SK-N-SH (cell line): Measurements from ENCODE around the gene FAM50B.

ENCODE experiments used
- GATA2 ChIP-seq: sonication (generic); formaldehyde crosslinking; IDR thresholded peaks from 2 replicates; pipeline ENCODE4 v1.5.0; 2020; ENCODE audit warnings: mild to moderate bottlenecking, missing genetic modification reagents
- POLR2AphosphoS5 ChIP-seq: IDR thresholded peaks from 2 replicates; pipeline ENCODE4 v1.6.1; 2012; ENCODE audit warnings: low read depth, low read length
- RXRA ChIP-seq: IDR thresholded peaks from 2 replicates; pipeline ENCODE4 v1.4.0; 2012; ENCODE audit warnings: low read depth, mild to moderate bottlenecking, borderline replicate concordance
- TAF1 ChIP-seq: IDR thresholded peaks from 2 replicates; pipeline ENCODE4 v1.6.1; 2012; ENCODE audit warnings: low read depth, mild to moderate bottlenecking, low read length, moderate library complexity, borderline replicate concordance
- YY1 ChIP-seq: IDR thresholded peaks from 2 replicates; pipeline ENCODE4 v1.4.0; 2012; ENCODE audit warnings: low read depth, mild to moderate bottlenecking
- TF ChIP-seq, protein P1 (sequence below): fragments of 200-600 bp; sonication (generic); IDR thresholded peaks from 2 replicates; pipeline ENCODE4 v1.6.1; 2017; ENCODE audit warnings: antibody characterized with exemption, mild to moderate bottlenecking, moderate library complexity
- TF ChIP-seq, protein P2 (sequence below): IDR thresholded peaks from 2 replicates; pipeline ENCODE4 v1.4.0; 2012; ENCODE audit warnings: low read depth, borderline replicate concordance

DNA sequence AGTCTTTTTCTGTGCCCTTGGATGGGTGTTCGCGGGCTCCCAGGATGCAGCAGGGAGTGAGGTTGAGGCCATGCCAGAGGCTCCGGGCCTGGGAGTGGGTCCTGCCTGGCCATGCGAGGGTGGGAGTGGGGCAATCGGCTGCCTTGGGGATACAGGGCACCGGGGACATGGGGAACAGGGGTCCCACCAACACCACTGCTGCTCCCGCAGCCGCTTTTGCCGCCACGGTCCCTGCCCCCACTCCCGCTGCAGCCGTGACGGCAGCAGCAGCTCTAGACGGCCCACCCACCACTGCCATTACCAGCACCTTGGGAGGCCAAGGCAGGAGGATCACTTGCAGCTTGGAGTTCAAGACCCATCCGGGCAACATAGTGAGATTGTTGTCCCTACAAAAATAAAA is 35.3 kb upstream of the FAM50B start:
- TF ChIP-seq, protein P1, sequence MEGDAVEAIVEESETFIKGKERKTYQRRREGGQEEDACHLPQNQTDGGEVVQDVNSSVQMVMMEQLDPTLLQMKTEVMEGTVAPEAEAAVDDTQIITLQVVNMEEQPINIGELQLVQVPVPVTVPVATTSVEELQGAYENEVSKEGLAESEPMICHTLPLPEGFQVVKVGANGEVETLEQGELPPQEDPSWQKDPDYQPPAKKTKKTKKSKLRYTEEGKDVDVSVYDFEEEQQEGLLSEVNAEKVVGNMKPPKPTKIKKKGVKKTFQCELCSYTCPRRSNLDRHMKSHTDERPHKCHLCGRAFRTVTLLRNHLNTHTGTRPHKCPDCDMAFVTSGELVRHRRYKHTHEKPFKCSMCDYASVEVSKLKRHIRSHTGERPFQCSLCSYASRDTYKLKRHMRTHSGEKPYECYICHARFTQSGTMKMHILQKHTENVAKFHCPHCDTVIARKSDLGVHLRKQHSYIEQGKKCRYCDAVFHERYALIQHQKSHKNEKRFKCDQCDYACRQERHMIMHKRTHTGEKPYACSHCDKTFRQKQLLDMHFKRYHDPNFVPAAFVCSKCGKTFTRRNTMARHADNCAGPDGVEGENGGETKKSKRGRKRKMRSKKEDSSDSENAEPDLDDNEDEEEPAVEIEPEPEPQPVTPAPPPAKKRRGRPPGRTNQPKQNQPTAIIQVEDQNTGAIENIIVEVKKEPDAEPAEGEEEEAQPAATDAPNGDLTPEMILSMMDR = no peak
- TF ChIP-seq YY1 (no peak), GATA2 (CRISPR knock-in tag) (no peak), POLR2AphosphoS5 (no peak), TAF1 (no peak), RXRA (no peak)
- TF ChIP-seq, protein P2, sequence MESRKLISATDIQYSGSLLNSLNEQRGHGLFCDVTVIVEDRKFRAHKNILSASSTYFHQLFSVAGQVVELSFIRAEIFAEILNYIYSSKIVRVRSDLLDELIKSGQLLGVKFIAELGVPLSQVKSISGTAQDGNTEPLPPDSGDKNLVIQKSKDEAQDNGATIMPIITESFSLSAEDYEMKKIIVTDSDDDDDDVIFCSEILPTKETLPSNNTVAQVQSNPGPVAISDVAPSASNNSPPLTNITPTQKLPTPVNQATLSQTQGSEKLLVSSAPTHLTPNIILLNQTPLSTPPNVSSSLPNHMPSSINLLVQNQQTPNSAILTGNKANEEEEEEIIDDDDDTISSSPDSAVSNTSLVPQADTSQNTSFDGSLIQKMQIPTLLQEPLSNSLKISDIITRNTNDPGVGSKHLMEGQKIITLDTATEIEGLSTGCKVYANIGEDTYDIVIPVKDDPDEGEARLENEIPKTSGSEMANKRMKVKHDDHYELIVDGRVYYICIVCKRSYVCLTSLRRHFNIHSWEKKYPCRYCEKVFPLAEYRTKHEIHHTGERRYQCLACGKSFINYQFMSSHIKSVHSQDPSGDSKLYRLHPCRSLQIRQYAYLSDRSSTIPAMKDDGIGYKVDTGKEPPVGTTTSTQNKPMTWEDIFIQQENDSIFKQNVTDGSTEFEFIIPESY = no peak
